HG02870 (cell line): ENCODE results near the gene NT5DC3.

ENCODE experiments used
- ATAC-seq: cut with Tn5 transposase; IDR thresholded peaks from one replicate; pipeline ENCODE4 v1.9.1; 2021; ENCODE audit warnings: mild to moderate bottlenecking, moderate library complexity; ENCODE audit not compliant: unreplicated experiment

NT5DC3 gene

GRCh38 chr12:103785243-103786031 is 55.6 kb downstream of the NT5DC3 start:
- no peak for ATAC-seq

GRCh38 chr12:103783744-103784664 is 57.0 kb downstream of the NT5DC3 start:
- no peak for ATAC-seq

GRCh38 chr12:103782399-103782798 is 58.6 kb downstream of the NT5DC3 start:
- no peak for ATAC-seq

DNA sequence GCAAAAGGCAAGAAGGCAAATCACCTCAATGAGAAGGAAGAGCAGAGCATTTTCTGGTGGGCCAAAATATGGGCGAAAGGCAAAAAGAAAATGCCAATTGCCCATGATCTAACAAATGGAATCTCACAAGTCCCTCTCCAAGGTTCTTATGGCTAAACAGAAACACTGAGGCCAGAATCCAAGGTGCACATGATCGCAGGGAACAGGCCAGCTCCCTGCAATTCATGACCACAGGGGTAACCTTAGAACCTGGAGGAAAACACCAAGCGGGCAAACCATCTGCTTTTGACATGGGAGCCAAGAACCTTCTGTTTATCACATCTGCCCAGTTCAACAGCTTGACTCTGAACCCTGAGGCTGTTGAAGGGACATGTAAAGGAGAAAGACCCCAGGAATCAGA is 60.0 kb downstream of the NT5DC3 start:
- no peak for ATAC-seq

DNA sequence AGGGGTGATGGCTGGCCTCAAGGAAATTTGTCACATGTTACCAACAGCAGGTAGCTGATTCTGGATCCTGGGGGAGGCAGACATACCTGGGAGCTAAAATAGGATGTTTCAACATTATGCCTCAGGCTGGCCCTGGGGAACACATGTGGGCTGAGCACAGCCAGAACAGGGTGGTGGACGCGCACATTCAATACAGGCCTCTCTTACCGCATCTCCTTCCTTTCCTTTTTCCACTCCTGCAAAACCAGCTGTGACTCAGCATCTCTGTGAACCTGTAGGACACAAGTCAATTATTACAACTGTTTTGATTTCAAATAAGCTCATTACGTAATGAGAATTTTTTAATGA is 61.0 kb downstream of the NT5DC3 start:
- no peak for ATAC-seq

GRCh38 chr12:103779410-103780092 is 61.5 kb downstream of the NT5DC3 start:
- no peak for ATAC-seq

DNA sequence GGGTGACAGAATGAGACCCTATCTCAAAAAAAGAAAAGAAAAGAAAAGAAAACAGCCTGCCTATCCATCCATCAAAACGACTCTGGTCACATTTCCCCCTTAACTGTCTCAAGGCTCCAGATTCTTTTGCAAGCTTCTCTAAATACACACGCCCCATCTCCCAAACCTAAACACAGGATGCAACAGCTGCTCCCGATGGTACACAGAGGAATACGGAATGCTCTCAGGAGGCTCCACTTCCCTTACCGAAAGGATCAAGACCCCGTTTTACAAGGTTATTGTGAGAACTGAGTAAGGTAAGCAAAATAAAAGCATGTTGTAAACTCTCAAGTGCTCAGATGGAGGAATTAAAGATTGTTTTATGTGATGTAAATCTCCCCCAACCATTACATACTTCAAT is 62.3 kb downstream of the NT5DC3 start:
- ATAC-seq = no peak

GRCh38 chr12:103774977-103775560 is 66.0 kb downstream of the NT5DC3 start:
- no peak for ATAC-seq

DNA sequence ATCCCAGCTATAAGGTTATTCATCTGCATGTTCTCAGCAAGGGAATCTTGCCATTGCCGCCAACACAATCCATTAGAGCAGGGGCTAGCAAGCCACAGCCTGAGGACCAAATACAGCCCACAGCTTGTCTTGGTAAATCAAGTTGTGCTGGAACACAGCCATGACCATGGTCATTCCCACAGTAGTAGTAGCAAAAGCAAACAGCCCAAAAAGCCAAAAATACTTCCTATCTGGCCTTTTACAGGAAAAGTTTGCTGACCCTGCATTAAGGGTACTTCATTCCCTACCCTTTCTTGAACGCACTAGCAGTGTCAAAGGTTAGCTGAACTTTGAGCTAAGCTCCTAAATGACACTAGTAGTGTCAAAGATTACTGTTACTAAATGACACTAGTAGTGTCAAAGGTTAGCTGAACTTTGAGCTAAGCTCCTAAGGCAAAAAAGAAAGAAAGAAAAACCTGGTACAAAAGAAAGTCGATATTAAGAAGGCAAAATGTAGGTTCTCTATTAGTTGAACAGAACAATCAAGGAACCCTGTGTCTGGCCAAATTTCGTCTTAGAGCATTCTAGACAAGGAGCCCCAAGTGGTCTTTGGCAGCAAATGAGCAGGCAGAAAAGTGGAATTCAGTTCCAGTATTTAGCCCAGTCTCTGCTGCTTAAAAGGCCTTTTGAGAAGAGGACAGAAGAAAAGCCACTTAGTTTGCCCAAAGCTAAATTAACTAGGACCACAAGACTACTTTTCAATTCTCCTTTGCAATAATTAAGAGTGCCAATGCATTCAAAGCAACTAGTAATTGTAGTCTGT is 67.7 kb downstream of the NT5DC3 start:
- ATAC-seq = no peak

DNA sequence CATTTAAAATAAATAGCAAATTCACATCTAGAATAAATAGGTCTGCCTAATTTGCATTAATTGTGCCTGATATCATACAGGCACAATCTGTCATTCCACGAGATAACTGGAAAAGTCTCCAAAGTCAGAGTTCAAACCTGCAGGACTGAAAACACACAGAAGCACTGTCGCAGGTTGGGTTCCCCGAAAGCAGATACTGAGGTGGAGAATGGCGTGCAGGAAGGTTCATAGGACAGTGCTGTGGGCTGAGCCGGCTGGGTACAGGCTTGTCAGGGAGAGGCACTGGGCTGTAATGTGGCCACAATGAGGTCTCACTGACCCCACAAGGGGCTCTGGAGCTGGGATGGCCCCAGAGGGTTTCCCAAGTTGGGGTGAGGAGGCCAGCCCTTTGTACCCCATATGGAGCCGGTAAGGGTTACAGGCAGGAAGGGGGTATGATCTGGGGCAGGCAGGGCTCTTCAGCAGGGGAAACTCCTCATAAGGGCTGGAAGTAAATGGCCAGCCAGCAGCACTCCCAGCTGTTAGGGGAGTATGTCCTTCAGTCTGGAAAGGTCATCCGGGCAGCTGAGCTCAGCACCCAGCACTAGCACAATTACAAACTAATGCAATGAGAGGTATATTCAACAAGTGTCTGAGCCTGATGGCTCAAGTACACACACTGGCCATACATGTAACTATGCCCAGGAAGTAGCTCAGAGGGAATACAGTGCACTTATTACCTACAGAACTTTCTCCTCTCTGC is 68.5 kb downstream of the NT5DC3 start:
- ATAC-seq = no peak

- no peak for ATAC-seq
These were observed 69.6 kb downstream of the NT5DC3 start for GRCh38 chr12:103771466-103771865.

DNA sequence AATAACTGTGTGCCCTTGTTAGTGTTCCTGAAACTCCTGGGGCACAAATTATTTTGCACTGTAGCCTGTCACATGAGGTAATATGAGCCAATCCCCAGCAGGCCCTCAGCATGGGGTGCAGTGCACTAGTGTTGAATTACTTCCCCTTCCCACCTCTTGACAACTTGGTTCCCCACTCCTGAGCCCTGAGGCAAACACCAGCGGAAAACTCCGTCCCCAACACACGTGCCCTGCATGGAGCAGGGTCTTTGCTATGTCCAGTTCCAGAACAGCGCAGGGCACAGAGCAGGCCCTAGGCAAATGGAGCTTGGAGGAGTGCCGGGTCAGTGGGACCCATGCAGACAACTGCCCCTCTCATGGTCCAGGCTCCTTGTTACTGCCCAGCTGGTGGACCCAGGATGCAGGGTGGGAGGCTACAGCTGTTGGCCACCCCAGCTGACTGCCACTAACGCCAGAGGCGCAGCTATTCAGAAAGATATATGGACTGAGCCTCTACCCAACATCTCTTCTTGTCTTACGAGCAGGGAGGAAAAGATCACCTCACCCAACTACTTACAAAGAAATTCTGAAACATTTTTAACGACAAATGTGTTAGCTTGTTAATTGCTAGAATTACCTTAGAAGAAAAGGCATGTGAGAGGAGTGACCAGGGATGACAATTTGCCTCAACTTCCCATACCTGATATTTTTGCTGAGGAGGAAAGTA is 71.6 kb downstream of the NT5DC3 start:
- ATAC-seq = no peak

- ATAC-seq = no peak
These were observed 72.4 kb downstream of the NT5DC3 start for GRCh38 chr12:103768467-103769123.

DNA sequence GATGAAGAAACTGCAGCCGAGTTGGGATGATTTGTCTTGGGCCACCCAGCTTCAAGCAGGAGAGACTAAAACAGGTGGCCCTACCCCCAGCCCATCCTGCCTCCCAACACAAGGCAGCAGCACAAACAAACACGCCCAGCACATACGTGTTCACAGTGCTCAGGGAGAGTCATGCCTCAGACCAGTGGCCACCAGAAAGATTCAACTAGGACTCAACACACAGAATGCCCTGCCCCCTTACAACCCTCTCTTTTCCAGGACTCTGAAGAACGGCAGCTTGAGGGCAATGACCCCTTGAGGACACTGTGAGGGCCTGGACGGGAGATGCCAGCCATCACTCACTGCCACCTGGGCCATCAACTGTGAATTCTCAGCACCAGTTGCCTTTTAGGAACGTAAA is 75.0 kb downstream of the NT5DC3 start:
- no peak for ATAC-seq

- ATAC-seq = no peak
These were observed 75.7 kb downstream of the NT5DC3 start for GRCh38 chr12:103765322-103765721.

- no peak for ATAC-seq
These were observed 78.6 kb downstream of the NT5DC3 start for GRCh38 chr12:103762473-103762872.

DNA sequence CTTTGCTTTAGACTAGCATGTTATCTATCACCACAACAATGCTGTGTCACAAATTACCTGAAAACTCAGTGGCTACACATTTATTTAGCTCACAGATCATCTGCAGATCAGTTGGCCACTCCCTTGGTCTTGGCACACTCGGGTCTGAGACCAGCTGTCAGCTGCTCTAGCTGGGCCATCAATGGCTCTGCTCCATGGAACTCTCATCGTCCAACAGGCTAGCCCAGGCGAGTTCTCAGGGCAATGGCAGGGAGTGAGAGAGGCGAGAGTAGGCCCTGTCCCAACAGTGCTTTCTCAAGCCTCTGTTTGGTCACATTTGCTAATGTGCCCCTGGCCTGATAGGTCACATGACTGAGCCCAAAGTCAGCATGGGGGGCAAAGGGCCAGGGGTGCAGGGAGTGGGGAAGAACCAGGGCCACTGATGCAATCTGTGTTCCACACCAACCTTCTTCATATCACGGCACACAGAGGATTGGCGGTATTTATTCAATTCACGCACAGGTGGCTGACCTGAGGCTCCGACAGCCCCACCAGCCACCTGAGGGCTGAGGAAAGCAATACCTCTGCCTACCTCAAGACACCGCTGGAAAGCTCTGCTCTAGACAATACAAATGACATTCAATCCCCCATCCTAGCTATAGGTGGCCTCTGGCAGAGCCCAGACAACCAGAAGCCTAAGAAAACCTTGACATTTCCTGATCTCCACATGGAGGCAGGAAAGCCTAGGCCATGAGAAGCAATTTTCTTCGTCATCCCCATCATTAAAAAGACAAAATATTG is 82.5 kb downstream of the NT5DC3 start:
- no peak for ATAC-seq

DNA sequence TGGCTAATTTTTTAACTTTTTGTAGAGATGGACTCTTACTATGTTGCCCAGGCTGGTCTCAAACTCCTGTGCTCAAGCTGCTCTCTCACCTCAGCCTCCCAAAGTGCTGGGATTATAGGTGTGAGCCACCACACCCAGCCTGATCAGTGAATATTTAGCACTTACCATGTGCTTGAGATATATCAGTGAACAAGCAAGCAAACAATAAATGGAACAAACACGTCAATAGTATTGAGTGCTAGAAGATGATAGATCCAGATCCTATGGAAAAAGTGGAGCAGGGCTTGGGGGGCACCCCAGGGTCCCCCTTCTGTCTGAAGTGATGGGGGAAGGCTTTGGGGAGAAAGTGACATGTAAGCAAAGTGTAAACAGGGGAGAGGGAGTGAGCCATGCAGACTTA is 83.8 kb downstream of the NT5DC3 start:
- ATAC-seq = no peak
